Measurements from ENCODE around the gene MYH14.
A peak's percentile ranks its signal among the peaks of the same experiment; 100 is the strongest.

Gene MYH14

GRCh38 chr19:50290011-50290410 is 86.6 kb downstream of the MYH14 start:
- DNase-seq (ENCODE audit: low read depth in 3 of 3), result no peak

DNA sequence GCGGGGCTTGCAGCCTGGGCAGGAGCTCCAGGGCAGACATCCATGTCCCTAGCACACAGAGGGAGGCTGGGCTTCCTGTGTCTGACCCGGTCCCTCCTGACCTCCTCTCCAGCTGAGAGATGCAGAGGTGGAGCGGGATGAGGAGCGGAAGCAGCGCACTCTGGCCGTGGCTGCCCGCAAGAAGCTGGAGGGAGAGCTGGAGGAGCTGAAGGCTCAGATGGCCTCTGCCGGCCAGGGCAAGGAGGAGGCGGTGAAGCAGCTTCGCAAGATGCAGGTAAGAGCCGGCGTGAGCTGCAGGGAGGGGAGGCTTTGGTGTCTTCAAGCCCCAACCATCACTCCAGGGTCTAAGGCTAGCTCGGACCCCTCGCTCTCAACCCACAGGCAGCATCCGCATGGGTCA is 87.4 kb downstream of the MYH14 start:
- DNase-seq (ENCODE audit: low read depth in 3 of 3), result no peak

DNA sequence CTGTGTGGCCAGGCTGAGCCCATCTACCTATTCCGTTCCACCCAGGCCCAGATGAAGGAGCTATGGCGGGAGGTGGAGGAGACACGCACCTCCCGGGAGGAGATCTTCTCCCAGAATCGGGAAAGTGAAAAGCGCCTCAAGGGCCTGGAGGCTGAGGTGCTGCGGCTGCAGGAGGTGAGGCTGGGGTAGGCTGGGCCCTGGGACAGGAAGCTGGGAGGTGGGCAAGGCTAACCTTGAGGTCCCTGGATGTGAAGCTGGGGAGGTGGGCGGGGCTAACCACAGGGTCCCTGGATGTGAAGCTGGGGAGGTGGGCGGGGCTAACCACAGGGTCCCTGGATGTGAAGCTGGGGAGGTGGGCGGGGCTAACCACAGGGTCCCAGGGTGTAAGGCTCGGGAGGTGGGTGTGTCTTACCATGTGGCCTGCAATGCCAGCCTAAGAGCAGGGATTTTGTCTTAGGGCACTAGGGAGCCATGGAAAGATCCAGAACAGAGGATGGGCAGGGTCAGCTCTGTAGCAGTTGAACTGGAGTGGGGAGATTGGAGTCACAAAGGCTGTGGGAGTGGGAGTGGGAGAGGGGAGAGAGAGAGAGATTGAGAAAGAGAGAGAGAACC is 88.9 kb downstream of the MYH14 start:
- DNase-seq (ENCODE audit: low read depth in 3 of 3), result no peak

DNA sequence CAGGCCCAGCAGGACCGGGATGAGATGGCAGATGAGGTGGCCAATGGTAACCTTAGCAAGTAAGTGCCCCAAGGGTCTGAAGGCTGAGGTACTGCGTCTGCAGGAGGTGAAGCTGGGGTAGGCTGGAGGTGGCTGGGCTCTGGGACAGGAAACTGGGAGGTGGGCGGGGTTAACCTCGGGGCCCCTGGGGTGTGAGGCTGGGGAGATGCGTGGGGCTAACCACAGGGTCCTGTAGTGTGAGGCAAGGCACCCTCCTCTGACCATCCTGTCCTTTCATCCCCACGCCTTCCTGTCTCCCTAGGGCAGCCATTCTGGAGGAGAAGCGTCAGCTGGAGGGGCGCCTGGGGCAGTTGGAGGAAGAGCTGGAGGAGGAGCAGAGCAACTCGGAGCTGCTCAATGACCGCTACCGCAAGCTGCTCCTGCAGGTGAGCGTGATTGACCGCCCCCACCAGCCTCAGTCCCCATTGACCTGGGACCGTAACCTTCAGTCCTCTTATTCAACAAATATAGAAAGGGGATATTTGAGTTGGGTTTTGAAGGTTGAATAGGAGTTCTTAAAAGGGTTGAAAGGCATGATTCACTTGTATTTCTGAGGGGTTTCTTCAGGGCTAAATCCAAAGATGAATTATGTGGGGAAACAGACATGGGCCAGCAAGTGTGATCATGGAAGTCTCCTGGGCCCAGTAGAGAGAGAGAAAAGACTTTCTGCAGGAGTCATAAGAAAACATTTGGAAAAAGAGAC is 90.0 kb downstream of the MYH14 start:
- no peak for DNase-seq (ENCODE audit: low read depth in 3 of 3)

DNA sequence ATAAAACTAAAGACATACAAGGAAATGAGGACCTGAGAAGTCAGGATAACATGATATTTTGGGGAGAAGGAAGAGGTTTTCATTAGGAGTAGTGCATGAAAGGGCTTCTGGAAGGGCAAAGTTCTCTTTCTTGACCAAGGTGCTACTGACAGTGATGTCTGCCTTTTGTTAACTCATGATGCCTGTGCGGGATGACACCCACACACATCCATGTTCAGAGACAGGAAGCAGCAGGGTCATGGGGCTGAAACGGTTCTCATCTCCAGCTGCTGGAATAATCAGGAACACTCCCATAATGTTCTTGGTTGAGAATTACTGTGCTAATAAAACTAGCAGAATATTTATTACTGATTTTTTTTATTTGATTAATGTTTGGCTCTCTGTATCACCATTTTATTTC is 96.6 kb downstream of the MYH14 start:
- DNase-seq (ENCODE audit: low read depth in 3 of 3), result no peak

GRCh38 chr19:50300814-50301606 is 97.6 kb downstream of the MYH14 start:
- peak in 1 of 3 experiments; percentile 21 for DNase-seq (ENCODE audit: low read depth in 3 of 3)

DNA sequence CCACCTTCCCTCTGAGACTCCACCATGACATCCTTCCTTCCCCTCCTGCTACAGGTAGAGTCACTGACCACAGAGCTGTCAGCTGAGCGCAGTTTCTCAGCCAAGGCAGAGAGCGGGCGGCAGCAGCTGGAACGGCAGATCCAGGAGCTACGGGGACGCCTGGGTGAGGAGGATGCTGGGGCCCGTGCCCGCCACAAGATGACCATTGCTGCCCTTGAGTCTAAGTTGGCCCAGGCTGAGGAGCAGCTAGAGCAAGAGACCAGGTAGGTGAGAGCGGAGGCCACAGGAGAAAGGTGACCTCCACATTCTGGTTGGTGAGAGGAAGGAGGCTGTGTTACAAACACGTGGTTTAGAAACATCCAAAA is 98.2 kb downstream of the MYH14 start:
- no peak for DNase-seq (ENCODE audit: low read depth in 3 of 3)

- DNase-seq (ENCODE audit: low read depth in 3 of 3), result no peak
Observed at GRCh38 chr19:50303558-50303957, 100.1 kb downstream of the MYH14 start.

DNA sequence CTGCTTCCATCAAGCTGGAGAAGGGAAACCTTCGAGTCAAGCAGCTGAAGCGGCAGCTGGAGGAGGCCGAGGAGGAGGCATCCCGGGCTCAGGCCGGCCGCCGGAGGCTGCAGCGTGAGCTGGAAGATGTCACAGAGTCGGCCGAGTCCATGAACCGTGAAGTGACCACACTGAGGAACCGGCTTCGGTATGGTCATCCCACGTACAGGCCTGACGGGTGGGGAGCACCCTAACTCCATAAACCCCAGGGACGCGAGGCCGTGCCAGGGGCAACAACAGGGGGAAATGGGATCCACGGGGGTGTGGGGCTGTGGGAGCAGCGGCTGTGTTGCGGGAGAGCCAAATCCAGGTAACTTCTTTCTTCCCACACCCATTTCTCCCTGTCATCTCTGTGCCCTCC is 105.6 kb downstream of the MYH14 start:
- no peak for DNase-seq (ENCODE audit: low read depth in 3 of 3)

- no peak for DNase-seq (ENCODE audit: low read depth in 3 of 3)
Observed at GRCh38 chr19:50309396-50310125, 106.1 kb downstream of the MYH14 start.

GRCh38 chr19:50310759-50311465 is 107.5 kb downstream of the MYH14 start:
- DNase-seq (ENCODE audit: low read depth in 3 of 3), result no peak

DNA sequence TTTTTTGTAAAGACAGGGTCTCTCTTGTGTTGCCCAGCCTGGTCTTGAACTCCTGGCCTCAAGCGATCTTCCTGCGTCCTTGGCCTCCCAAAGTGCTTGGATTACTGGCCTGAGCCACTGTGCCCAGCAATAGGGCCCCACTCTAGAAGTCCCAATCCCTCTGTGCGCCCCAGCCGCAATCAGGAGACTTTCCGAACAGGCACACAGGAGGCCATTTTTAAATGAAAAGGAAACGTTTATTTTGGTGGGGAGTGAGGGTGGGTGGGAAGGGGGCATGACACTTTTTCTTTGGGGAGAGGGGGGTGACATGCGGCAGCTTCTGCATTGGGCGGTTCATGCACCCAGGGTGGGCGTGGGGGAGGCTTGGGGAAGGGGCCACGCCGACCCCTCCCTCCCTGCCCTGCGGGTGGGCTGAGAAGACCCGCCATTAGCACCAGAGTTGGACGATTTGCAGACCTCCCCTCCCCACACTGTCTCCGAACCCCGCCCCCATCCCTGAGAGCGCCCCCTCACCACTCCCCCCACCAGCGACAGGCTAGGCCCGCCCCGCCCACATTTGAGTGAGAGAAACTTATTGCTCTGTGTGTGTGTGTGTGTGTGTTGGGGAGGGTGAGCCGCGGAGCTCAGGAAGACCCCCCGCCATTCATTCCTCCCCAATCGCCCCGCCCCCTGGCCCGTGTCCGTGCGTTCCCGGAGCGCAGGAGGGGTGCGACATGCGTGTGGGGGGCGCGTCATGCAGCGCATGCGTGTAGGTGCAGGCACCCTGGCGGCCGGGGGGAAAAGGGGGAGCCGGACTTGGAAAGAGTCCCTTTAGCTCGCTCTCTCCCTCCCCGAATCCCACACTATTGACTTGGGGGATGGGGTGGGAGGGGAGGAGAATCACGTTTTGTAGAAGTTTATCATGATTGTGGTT is 108.6 kb downstream of the MYH14 start:
- DNase-seq (ENCODE audit: low read depth in 3 of 3), result no peak

DNA sequence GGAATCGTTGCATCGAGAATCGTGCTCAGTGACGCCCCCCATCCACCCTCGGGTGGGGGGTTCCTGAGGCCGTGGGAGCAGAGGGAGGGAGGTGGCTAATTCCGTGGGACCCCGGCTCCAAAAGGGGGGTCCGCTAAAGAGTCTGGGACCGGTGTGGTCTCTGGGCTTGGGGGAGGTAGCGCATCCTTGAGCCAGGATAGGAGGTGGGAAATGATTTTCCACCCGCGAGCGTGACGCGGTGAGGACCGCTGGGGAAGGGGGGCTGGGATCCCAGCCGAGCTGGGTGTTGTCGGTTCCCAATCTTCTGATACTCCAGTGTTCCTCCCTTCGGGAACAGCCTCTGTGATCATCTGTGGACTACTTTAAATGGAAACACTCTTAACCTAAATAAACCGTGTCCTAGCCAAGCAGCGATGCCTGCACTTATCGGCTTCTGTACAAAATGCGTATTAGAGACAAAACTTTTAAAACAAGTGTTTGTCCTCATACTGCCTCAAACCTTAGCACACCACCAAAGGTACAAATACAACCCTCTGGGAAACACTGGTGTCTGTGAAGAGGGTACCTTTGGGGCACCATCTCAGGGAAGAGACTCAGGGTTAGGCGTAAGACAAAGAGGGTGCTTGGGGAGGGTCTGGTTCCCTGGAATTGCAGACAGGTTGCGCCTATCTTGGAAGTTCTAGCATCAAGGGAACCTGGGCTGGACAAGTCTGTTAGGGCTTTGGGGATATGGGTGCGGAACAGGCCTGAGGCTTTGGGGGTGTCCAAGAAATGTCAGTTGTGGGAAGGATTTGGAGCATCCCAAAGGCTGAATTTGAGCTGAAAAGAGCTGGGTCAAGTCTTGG is 109.8 kb downstream of the MYH14 start:
- DNase-seq (ENCODE audit: low read depth in 3 of 3), result no peak

DNA sequence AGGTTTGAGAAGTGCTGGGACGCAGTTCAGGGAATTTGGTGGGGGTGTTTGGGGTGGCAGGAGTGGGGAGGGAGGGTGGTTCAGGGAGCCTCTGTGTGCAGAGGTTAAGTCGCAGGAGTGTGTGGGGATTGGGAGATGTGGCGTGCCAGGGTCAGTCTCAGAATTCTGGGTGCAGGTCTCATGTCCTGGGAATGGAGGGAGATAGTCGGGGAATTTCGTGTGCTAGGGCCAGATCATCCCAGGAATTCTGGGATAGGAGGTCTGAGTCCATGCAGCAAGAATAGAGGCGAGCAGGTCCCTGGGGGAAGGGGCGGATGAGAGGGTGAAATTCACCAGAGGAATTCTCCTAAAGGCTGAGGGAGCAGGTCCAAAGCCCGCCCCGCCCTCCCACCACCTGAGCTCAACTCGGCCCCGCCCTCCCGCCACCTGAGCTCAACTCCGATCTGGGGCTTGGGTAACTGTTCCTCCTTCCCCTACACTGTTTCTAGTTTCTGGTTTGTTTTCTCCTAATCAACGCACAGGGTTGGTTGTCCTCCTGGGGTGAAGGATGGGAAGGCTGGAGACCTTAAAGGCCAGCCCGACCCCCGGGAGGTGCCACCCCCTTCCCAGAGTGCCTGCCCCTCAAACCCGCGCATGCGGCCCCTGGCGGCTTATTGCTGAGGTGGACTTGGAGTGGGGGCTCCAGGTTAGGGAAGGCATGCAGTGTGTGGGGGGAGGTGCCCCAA is 110.6 kb downstream of the MYH14 start:
- DNase-seq (ENCODE audit: low read depth in 3 of 3), result no peak

- no peak for DNase-seq (ENCODE audit: low read depth in 3 of 3)
Observed at GRCh38 chr19:50314724-50315708, 111.6 kb downstream of the MYH14 start.

GRCh38 chr19:50315773-50316448 is 112.5 kb downstream of the MYH14 start:
- DNase-seq (ENCODE audit: low read depth in 3 of 3), result no peak

- DNase-seq (ENCODE audit: low read depth in 3 of 3), result no peak
Observed at GRCh38 chr19:50317115-50317514, 113.7 kb downstream of the MYH14 start.
